ENCODE data around the gene LRP5. TPM values are rescaled to one million over a fixed set of nuclear protein-coding genes. Genes with fewer than 3 reads are reported as not detected.

Gene LRP5
- total and polyA plus RNA-seq, 9 of the 15 experiments (the other 6 are each of a cell fraction or from before 2014, with no cell fraction given): 0.48 to 44.2 (median 13.5) TPM

GRCh38 chr11:68266121-68266891 lies 46.1 kb upstream of the LRP5 start:
- peaks cover 6% of the 10 kb centered on the region for H3K9me1 ChIP-seq (ENCODE audit: control insufficient read depth, insufficient read depth, low read length)
- H3K9me3 ChIP-seq (replicated peaks; ENCODE audit: control insufficient read depth, insufficient read depth, low read depth, low read length): no peaks in the 10 kb centered on the region
- FAIRE-seq (no peak), DNase-seq (ENCODE audit: extremely low read depth in 1 of 4, low spot score in 3 of 4) (peak in 1 of 4 experiments; percentile 3), ATAC-seq (no peak)
- intact Hi-C loops (cut with micrococcal nuclease) (no loop called here), in situ Hi-C loops (cut with MboI) (no loop called here)
- POLR2A ChIA-PET: interaction anchor here (0.8 to 3.2 kb wide), 4 partner anchors 8 to 30 kb away, joined by 3 to 10 read pairs (median 7); no protein-coding TSS in a partner anchor
- H3K36me3 ChIP-seq (ENCODE audit: control insufficient read depth, insufficient read depth, low read length): peaks cover 84% of the 10 kb centered on the region; the same call in 2 of the 3 replicates
- 97% methylated on average over 16 of the region's 16 CpGs for WGBS (ENCODE audit: insufficient coverage, low coverage, missing lambda C conversion rate)
- H3K9ac ChIP-seq (ENCODE audit: insufficient read depth in 1 of 2, low read depth in 2 of 2, low read length in 2 of 2): peak overlapping the region; percentile 32 to 57; a peak in 1 of 4 replicates
- H4K20me1 ChIP-seq (replicated peaks; ENCODE audit: control insufficient read depth, insufficient read depth, low read length): no peaks in the 10 kb centered on the region
- peak overlapping the region; percentile 77; the same call in 2 of the 3 replicates for H3K27ac ChIP-seq (ENCODE audit: extremely low read depth, low read depth, low read length)
- peaks cover 17 to 34% of the 10 kb centered on the region in 2 experiments for H3K4me1 ChIP-seq (replicated peaks in 1 of 2; ENCODE audit: control insufficient read depth in 2 of 2, insufficient read depth in 2 of 2, low read length in 2 of 2)
- H3K4me3 ChIP-seq: no peak overlapping the region
- H2AFZ ChIP-seq (ENCODE audit: low read depth, low read length): no peak overlapping the region
- no TSS peak for BruUV-seq (replicated peaks)
- no peak for TF ChIP-seq NFE2L1 (tag; IDR thresholded peaks at IDR 0.05; ENCODE audit: borderline replicate concordance, low read depth)
- TF ChIP-seq RBFOX2 (IDR thresholded peaks at IDR 0.05; ENCODE audit: low read depth, low read length): peak; percentile 50
- TF ChIP-seq POLR2G (IDR thresholded peaks at IDR 0.05; ENCODE audit: low read depth, low read length): peak; percentile 61
- TF ChIP-seq ZBTB34 (CRISPR knock-in tag; IDR thresholded peaks at IDR 0.05): no peak
- TF ChIP-seq CHD4 (IDR thresholded peaks at IDR 0.05; ENCODE audit: insufficient read depth, insufficient replicate concordance, low read depth, low read length, poor library complexity, severe bottlenecking): no peak
- TF ChIP-seq ZNF830 (CRISPR knock-in tag; IDR thresholded peaks at IDR 0.05): no peak
- TF ChIP-seq MECOM (CRISPR knock-in tag; IDR thresholded peaks at IDR 0.05): 0 out of 2 replicates have a peak, but pooled peaks have one; percentile 19
- H3K27me3 ChIP-seq (ENCODE audit: control insufficient read depth in 2 of 2, insufficient read depth in 2 of 2, low read length in 2 of 2): no peaks in the 10 kb centered on the region
- peaks cover 33% of the 10 kb centered on the region for H3K79me2 ChIP-seq (ENCODE audit: control insufficient read depth, insufficient read depth, low read length)
- H3K4me2 ChIP-seq (ENCODE audit: insufficient read depth, low read length): no peak overlapping the region
- CTCF ChIA-PET (ENCODE audit: low intra/inter-chr PET ratio): no interaction called here

Measured in K562 (cell line).